Subcutaneous adipose tissue (tissue), 4 donors: ENCODE results near the gene OOSP1. TPM values are rescaled to one million over a fixed set of nuclear protein-coding genes. Genes with fewer than 3 reads are reported as not detected.

ENCODE experiments used
- CTCF ChIP-seq: fragments of 450-650 bp; IDR thresholded peaks from one replicate; pipeline ENCODE4 v1.5.1; 2016; ENCODE audit warnings: low read depth, mild to moderate bottlenecking, control low read depth, antibody characterized with exemption, moderate library complexity
- total RNA-seq, 4 donors: library from RNA; depleted of rRNA; stranded (reverse); fragments of >200 nt; gene quantifications; one replicate each; pipeline ENCODE4 v1.1.0, GENCODE V29; 2016

OOSP1 gene
- total RNA-seq, 4 donors from 2014 or later = not detected

DNA sequence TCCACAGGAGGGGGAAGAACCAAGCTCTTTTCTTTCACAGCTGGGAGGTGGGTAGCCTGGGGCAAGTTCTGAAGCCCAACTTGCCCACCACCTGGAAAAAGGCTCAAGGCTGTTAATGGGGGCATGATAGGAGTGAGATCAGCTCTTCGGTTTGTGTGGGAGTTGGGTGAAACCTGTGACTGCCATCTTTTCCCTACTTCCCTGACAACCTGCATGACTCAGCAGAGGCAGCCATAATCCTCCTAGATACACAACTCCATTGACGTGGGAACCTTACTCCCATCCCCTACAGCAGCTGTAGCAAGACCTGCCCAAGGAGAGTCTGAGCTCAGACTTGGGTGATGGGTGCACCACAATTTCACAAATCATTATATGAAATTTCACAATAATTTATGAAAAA lies 65.5 kb downstream of the OOSP1 start:
- no peak for TF ChIP-seq CTCF

DNA sequence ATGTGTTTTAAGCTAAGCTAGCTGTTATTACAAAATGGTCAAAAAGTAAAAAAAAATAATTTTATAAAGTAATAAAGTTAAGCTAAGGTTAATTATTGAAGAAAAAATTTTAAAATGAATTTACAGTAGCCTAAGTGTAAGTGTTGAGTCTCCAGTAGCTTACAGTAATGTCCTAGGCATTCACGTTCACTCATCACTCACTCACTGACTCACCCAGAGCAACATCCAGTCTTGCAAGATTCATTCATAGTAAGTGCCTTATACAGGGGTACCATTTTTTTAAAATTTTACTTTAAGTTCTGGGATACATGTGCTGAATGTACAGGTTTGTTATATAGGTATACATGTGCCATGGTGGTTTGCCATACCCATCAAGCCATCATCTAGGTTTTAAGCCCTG lies 67.1 kb downstream of the OOSP1 start:
- no peak for TF ChIP-seq CTCF

Other genes starting within 250 kb of the OOSP1 start
- gene OR10V1, start 224.6 kb upstream of the OOSP1 start, total RNA-seq = not detected
- 10 to 100 TPM; 16.8 to 39.6 (median 26.9) TPM for gene STX3, start 183.1 kb upstream of the OOSP1 start, total RNA-seq
- gene MRPL16, start 127.7 kb upstream of the OOSP1 start, total RNA-seq = 10 to 100 TPM; 36.6 to 50.5 (median 42.1) TPM
- not detected for gene CBLIF, start 92.9 kb upstream of the OOSP1 start, total RNA-seq
- under 1 TPM in 2 of 4 donors, not detected in 2; 0.34 to 0.98 TPM for gene TCN1, start 71.9 kb upstream of the OOSP1 start, total RNA-seq
- not detected for gene OOSP3, start 59.6 kb upstream of the OOSP1 start, total RNA-seq
- not detected for gene OOSP4A, start 25.6 kb downstream of the OOSP1 start, total RNA-seq
- gene OOSP4B, start 78.7 kb downstream of the OOSP1 start, total RNA-seq = not detected
- not detected for gene OOSP2, start 102.0 kb downstream of the OOSP1 start, total RNA-seq
- not detected for gene MS4A3, start 118.2 kb downstream of the OOSP1 start, total RNA-seq
- gene MS4A2, start 150.2 kb downstream of the OOSP1 start, total RNA-seq = 1 to 10 TPM in 3 of 4 donors, under 1 TPM in 1; 0.75 to 7.3 (median 3.6) TPM
- 100 to 1,000 TPM in 3 of 4 donors, 10 to 100 TPM in 1; 99.1 to 515 (median 268) TPM for gene MS4A6A, start 244.7 kb downstream of the OOSP1 start, total RNA-seq